ENCODE measurements around the gene PDXP.

- TF ChIP-seq REST (IDR thresholded peaks at IDR 0.05; ENCODE audit: insufficient read depth in 1 of 2, low read depth in 2 of 2, low read length in 2 of 2) (no peak), POLR2AphosphoS5 (IDR thresholded peaks at IDR 0.05; ENCODE audit: low read depth, low read length) (no peak), FOXP2 (optimal IDR thresholded peaks at IDR 0.05; ENCODE audit: borderline replicate concordance, extremely low read depth, extremely low read length, insufficient read depth) (no peak)
Measured at GRCh38 chr22:37669586-37669985, 11.1 kb downstream of the PDXP start.

Data from PFSK-1 (cell line).